Stimulated activated CD4-positive, alpha-beta T cell treated with anti-CD3 and anti-CD28 coated beads, Interleukin-2, amount 100 ng/mL, for 48 hours (primary cell): ENCODE results near the gene ANO10.

Experiments
- DNase-seq, 2 donors: peaks; one replicate each; pipeline ENCODE4 v3.0.0-alpha.2; 2020

ANO10 gene

GRCh38 chr3:43340403-43340802 is 281.4 kb downstream of the ANO10 start:
- DNase-seq, result no peak

- no peak for DNase-seq
Observed at GRCh38 chr3:43338295-43338694, 283.5 kb downstream of the ANO10 start.

- DNase-seq, result no peak
Observed at GRCh38 chr3:43335799-43336198, 286.0 kb downstream of the ANO10 start.

- no peak for DNase-seq
Observed at GRCh38 chr3:43334976-43335375, 286.8 kb downstream of the ANO10 start.

GRCh38 chr3:43331381-43331780 is 290.4 kb downstream of the ANO10 start:
- DNase-seq, result no peak

- no peak for DNase-seq
Observed at GRCh38 chr3:43330981-43331380, 290.8 kb downstream of the ANO10 start.

- DNase-seq, result no peak
Observed at GRCh38 chr3:43328653-43329052, 293.2 kb downstream of the ANO10 start.

GRCh38 chr3:43327582-43327979 is 294.2 kb downstream of the ANO10 start:
- no peak for DNase-seq

GRCh38 chr3:43326891-43327581 is 294.8 kb downstream of the ANO10 start:
- DNase-seq, result no peak

- no peak for DNase-seq
Observed at GRCh38 chr3:43323541-43323940, 298.3 kb downstream of the ANO10 start.

- no peak for DNase-seq
Observed at GRCh38 chr3:43320288-43320687, 301.5 kb downstream of the ANO10 start.

GRCh38 chr3:43319794-43320193 is 302.0 kb downstream of the ANO10 start:
- DNase-seq, result no peak

- no peak for DNase-seq
Observed at GRCh38 chr3:43319376-43319775, 302.4 kb downstream of the ANO10 start.

- DNase-seq, result no peak
Observed at GRCh38 chr3:43317461-43318316, 304.1 kb downstream of the ANO10 start.

GRCh38 chr3:43316783-43317460 is 304.9 kb downstream of the ANO10 start:
- DNase-seq, result no peak
